Osteocyte (in vitro differentiated cells): ENCODE measurements around the gene PARD3B. TPM values are rescaled to one million over a fixed set of nuclear protein-coding genes. Genes with fewer than 3 reads are reported as not detected.

Source experiments
- DNase-seq: peaks from one replicate; pipeline ENCODE4 v3.0.0; 2021; ENCODE audit warnings: mixed read lengths; ENCODE audit not compliant: unreplicated experiment; ENCODE audit errors: extremely low spot score
- H3K27ac Mint-ChIP-seq: one replicate; pipeline ENCODE4 v1.8.0; 2021; ENCODE audit warnings: mild to moderate bottlenecking, mixed read lengths; ENCODE audit not compliant: unreplicated experiment
- H3K27me3 Mint-ChIP-seq: one replicate; pipeline ENCODE4 v1.8.0; 2021; ENCODE audit warnings: mixed read lengths; ENCODE audit not compliant: unreplicated experiment
- H3K36me3 Mint-ChIP-seq: one replicate; pipeline ENCODE4 v1.8.0; 2021; ENCODE audit warnings: mixed read lengths; ENCODE audit not compliant: unreplicated experiment
- H3K4me1 Mint-ChIP-seq: one replicate; pipeline ENCODE4 v1.8.0; 2021; ENCODE audit warnings: mixed read lengths; ENCODE audit not compliant: unreplicated experiment
- H3K4me3 Mint-ChIP-seq: one replicate; pipeline ENCODE4 v1.8.0; 2021; ENCODE audit warnings: mild to moderate bottlenecking, moderate library complexity, mixed read lengths; ENCODE audit not compliant: unreplicated experiment
- H3K9me3 Mint-ChIP-seq: one replicate; pipeline ENCODE4 v1.8.0; 2021; ENCODE audit warnings: mixed read lengths; ENCODE audit not compliant: unreplicated experiment
- total RNA-seq: library from RNA; stranded (reverse); gene quantifications from 2 replicates; pipeline ENCODE4 v1.2.1, GENCODE V29; 2021
- TF ChIP-seq, protein P1 (sequence below): fragments of 200-600 bp; sonication (generic); IDR thresholded peaks from 2 replicates; pipeline ENCODE4 v1.5.0; 2021; ENCODE audit warnings: antibody characterized with exemption, mild to moderate bottlenecking, moderate library complexity

Gene PARD3B
- total RNA-seq, 1 donor from 2014 or later: 26.7 TPM

DNA sequence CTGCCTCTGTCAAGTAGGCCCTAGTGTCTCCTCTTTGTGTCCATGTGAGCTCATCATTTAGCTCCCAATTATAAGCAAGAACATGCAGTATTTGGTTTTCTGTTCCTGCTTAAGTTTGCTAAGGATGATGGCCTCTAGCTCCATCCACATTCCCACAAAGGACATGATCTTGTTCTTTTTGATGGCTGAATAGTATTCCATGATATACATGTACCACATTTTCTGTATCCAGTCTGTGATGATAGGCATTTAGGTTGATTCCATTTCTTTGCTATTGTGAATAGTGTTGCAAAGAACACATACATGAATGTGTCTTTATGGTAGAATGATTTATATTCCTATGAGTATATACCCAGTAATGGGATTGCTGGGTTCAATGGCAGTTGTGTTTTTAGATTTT lies 263.2 kb downstream of the PARD3B start:
- DNase-seq: no peak
- H3K27ac Mint-ChIP-seq: no peak overlapping the region
- H3K36me3 Mint-ChIP-seq: no peaks in the 10 kb centered on the region
- H3K9me3 Mint-ChIP-seq: peaks cover 29% of the 10 kb centered on the region
- no peaks in the 10 kb centered on the region for H3K27me3 Mint-ChIP-seq
- H3K4me3 Mint-ChIP-seq: no peak overlapping the region
- H3K4me1 Mint-ChIP-seq: no peaks in the 10 kb centered on the region
- TF ChIP-seq, protein P1, sequence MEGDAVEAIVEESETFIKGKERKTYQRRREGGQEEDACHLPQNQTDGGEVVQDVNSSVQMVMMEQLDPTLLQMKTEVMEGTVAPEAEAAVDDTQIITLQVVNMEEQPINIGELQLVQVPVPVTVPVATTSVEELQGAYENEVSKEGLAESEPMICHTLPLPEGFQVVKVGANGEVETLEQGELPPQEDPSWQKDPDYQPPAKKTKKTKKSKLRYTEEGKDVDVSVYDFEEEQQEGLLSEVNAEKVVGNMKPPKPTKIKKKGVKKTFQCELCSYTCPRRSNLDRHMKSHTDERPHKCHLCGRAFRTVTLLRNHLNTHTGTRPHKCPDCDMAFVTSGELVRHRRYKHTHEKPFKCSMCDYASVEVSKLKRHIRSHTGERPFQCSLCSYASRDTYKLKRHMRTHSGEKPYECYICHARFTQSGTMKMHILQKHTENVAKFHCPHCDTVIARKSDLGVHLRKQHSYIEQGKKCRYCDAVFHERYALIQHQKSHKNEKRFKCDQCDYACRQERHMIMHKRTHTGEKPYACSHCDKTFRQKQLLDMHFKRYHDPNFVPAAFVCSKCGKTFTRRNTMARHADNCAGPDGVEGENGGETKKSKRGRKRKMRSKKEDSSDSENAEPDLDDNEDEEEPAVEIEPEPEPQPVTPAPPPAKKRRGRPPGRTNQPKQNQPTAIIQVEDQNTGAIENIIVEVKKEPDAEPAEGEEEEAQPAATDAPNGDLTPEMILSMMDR: no peak

DNA sequence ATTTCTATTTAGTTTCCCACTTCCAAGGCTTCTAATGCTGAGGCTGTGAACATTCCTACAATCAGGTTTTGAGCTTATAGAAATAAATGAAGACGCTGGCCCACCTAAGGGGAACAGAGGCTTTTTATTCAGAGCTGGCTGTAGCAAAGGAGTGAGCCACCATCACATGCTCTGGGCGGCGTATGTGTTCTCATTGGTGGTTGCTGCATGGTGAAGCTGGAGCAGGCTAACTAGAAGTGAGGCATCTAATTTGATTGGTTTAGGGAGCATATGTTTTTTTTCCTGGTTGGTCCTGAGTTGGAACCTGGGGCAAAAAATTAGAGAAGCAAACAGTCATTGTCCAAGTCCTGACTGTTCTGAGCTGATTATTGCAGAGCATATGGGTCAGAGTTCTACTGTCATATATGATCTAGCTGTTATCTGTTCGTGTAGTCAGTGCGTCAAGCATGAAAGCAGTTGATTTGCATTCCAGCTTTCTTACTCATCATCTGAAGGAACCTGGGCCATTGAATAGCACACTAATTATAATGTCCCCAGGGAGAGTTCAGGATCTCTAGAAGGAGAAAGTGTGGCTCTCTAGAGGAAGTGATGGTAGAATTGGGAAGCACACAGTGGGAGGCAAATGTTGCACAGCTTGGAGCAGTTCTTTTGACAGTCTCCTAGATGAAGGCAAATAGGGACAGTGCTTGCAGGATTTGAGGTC lies 279.6 kb downstream of the PARD3B start:
- peaks cover 5% of the 10 kb centered on the region for H3K36me3 Mint-ChIP-seq
- H3K4me1 Mint-ChIP-seq: peaks cover 3% of the 10 kb centered on the region
- no peaks in the 10 kb centered on the region for H3K27me3 Mint-ChIP-seq
- DNase-seq: no peak
- peaks cover 9% of the 10 kb centered on the region for H3K9me3 Mint-ChIP-seq
- TF ChIP-seq, protein P1: no peak
- no peak overlapping the region for H3K27ac Mint-ChIP-seq
- no peak overlapping the region for H3K4me3 Mint-ChIP-seq

DNA sequence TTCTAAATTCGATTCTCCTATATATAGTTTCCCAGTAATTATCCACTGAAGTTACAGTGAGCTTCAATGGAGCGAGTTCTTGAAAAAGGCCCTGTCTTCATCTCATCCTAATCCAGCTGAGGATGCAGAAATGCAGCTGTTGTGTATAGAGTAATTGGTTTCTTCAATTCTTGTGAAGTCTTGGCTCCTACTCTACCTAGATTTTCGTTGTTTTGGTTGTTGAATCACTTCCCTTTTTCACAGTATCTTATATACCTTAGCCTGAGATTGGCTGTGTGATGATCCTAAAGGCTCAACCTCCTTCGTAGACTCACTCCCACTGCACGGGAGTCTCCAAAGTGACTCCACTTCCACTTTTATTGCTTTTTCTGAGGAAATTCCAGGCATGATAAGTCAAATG lies 280.4 kb downstream of the PARD3B start:
- no peak overlapping the region for H3K27ac Mint-ChIP-seq
- TF ChIP-seq, protein P1: no peak
- no peak for DNase-seq
- peaks cover 8% of the 10 kb centered on the region for H3K36me3 Mint-ChIP-seq
- peaks cover 3% of the 10 kb centered on the region for H3K4me1 Mint-ChIP-seq
- H3K4me3 Mint-ChIP-seq: no peak overlapping the region
- no peaks in the 10 kb centered on the region for H3K27me3 Mint-ChIP-seq
- peaks cover 8% of the 10 kb centered on the region for H3K9me3 Mint-ChIP-seq

DNA sequence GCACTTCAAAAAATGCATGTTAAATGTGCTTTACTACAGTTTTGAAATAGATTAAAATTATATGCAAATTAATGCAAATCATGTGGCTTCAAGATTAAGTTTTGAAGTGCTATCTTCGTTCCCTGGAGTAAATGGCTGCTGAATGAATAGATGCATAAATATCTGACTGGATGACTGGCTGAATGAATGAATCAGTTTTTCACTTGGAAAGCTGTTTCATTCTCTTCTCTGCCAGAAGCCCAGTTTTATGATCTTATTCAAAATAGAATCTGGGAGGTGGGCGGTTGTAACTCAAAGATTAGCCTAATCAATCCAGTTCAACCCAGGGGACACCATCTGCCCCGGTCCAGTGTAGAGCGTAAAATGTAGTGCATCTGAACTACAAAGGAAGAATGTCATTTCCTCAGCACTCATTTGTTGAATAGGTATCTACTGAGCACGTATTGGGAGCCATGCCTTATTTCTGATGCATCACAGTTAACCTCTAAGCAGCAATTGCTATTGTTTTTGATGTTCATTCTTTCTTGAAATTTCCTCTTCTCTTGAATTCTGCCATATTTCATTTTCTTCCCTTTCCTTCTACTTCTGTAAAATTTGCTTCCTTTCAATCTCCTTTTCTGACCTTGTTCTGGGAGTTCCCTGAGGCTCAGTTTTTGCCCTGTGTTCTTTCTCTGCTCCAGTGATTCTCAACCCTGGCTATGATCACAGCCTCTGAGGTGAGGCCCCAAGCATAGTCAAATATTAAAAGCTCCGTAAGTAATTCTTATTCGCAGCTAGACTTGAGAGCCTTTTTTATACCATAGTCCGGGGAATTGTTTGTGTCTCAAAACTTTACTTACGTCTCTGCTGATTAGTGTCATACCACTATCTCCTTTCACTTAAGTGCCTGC lies 282.7 kb downstream of the PARD3B start:
- H3K4me1 Mint-ChIP-seq: peaks cover 3% of the 10 kb centered on the region
- TF ChIP-seq, protein P1: no peak
- no peak overlapping the region for H3K27ac Mint-ChIP-seq
- no peak overlapping the region for H3K4me3 Mint-ChIP-seq
- no peak for DNase-seq
- H3K36me3 Mint-ChIP-seq: peaks cover 2% of the 10 kb centered on the region
- H3K27me3 Mint-ChIP-seq: no peaks in the 10 kb centered on the region
- no peaks in the 10 kb centered on the region for H3K9me3 Mint-ChIP-seq

DNA sequence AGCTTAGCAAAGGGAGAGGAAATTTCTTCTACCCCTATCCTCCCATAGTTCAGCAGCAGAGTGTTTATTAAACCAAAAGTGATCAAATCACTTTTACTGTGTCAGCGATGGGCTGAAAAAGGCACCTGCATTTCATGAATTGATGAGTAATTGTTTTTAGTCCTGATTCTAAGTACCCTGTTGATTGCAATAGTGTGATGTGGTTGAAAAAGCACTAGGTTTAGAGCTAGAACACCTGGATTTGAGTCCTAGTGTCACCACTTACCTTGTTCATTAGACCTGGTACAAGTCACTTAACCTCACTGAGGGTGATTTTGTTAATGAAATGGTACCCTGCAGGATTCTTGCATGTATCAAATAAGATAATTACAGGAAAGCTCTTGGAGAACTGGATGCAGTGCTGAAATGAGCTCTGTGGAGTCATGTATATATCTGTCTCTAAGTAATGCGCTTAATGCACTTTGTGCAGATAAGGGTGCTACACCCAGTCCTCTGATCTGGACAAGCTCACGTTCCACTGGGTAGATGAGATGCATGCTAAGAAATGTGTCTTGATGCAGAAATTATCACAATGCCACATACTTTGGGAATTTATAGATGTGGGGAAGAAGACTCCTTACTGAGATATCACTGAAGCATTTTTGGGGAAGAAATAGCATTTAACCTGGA lies 289.6 kb downstream of the PARD3B start:
- Mint-ChIP-seq H3K27me3 (no peaks in the 10 kb centered on the region), H3K9me3 (peaks cover 5% of the 10 kb centered on the region), H3K36me3 (peaks cover 2% of the 10 kb centered on the region), H3K4me1 (no peaks in the 10 kb centered on the region), H3K27ac (no peak overlapping the region), H3K4me3 (no peak overlapping the region)
- TF ChIP-seq, protein P1: no peak
- DNase-seq: no peak
